Dermis blood vessel endothelial cell (primary cell): ENCODE results near the gene WNT9A. TPM values are rescaled to one million over a fixed set of nuclear protein-coding genes. Genes with fewer than 3 reads are reported as not detected.
"Not testable (repeated sequence)": the region's sequence is repeated elsewhere in the genome, so short reads cannot be mapped to it uniquely, and the experiment has no call there.

ENCODE experiments used
- DNase-seq: peaks from one replicate; pipeline ENCODE4 v3.0.0; 2010
- total RNA-seq: library from RNA; depleted of rRNA; stranded (reverse); fragments of >200 nt; gene quantifications from 2 replicates; pipeline ENCODE4 v1.2.3, GENCODE V29; 2014

The WNT9A gene
- total RNA-seq, 1 donor from 2014 or later = 2.9 TPM

DNA sequence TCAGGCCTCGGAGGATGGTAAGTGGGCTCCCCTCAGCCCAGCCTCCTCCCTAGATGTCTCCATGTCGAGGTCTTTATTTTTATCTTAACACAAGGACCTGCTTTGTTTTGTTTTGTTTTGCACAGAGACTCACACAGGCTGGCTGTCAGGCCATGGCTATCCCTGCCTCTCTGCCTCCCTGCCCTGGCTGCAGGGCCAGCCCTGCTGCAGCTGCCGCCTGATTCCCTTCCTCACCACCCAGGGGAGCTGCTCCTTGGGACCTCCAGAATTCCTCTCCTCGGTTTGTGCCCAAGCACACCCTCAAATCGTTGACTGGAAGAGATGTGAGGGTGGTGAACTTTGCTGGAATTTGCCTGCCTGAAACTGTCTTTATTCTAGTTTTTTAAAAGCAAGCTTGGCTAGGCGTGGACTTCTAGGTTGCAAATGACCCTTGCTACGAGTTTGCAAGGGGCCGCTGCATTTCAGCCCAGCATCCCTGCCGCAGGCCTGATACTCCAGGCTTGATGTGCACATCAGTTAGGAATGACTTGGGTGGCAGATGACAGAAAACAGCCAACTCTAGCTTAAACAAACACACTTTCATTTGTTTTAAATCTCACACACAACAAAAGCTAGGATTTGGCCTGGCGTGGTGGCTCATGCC lies 37.1 kb downstream of the WNT9A start:
- DNase-seq = no peak

DNA sequence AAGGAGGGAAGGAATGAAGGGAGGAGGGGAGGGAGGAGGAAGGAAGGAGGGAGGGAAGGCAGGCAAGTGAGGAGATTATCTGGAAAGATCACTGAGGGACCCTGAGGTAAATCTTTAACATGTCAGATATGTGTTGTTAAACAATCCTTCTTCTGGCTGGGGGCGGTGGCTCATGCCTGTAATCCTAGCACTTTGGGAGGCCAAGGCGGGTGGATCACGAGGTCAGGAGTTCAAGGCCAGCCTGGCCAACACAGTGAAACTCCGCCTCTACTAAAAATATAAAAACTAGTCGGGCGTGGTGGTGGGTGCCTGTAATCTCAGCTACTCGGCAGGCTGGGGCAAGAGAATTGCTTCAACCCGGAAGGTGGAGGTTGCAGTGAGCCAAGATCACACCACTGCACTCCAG lies 37.8 kb downstream of the WNT9A start:
- not testable (repeated sequence) for DNase-seq

DNA sequence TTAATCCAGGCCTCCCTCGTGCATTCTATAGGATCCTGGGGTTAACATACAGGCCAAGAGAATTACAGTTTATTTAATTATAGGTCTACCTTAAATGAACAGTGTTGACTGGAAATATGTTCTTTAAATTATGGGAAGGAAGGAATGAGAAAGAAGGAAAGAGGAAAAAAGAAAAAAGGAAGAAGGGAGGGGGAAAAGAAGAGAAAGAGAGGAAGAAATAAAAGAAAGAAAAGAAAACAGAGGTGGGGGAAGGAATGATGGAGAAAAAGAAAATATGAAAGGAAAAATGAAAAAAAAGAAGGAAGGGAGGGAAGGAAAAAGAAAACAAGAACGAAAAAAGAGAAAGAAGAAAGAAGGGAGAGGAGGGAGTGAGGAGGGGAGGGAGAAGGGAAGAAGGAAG lies 38.5 kb downstream of the WNT9A start:
- DNase-seq = no peak

DNA sequence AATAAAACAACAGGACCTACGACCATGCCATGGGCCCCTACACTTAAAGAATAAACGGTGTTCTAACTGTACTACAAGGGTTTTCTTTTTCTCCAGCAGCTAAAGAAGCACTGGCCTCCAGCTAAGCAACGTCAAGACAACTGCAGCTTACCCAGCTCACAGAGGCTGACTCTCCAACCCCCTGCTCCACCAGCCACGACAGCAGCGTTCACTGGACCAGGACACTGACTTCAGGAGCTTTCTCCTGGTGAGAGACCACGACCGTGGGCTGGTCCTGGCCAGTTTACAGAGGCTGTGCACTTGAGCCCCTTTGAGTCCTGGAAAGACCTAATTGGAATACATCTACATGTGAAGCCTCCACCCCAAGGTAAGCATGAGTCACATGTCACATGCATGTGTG lies 39.4 kb downstream of the WNT9A start:
- no peak for DNase-seq

DNA sequence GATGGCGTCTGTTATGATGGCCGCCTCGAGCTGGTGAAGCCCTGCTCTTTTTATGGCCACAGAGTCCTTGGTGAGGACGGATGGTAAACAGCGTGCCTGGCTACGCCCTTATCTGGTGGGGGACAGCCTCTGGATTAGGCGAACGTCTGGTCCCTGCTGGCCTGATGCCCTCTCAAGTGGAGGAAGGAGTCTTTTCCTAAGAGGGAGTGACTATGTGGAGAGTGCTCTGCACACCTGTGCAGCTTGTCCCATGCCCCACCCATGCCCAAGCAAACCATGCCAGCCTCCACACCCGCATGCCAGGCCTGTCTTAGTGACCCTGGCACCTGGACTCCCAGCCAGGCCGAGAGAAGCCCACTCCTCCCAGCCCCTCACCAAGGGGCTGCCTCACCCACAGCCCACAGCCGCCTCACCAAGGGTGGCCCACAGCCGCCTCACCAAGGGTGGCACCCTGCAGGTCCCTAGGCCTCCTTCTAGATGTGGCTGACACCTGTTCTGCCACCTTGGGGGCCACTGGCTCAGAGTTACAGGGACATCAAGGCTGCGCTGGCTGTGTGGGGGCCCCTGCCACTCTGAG lies 40.2 kb downstream of the WNT9A start:
- DNase-seq = no peak

DNA sequence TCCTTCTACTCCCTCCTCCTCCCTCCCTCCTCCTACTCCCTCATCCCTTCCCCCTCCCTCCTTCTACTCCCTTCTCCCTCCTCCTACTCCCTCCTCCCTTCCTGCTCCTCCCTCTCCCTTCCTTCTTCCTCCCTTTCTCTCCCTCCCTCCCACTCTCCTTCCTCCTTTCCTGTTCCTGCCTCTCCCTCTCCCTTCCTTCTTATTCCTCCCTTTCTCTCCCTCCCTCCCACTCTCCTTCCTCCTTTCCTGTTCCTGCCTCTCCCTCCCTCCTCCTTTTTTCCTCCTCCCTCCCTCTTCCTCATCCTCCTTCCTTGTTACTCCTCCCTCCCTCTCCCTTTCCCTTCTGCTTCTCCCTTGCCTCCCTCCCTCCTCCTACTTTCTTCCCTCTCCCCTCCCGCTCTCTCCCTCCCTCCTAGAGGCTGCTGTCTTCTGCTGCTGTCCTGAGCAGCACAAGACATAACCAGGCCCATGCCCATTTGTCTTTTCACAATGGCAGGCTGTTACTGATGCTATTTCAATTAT lies 41.1 kb downstream of the WNT9A start:
- no peak for DNase-seq

DNA sequence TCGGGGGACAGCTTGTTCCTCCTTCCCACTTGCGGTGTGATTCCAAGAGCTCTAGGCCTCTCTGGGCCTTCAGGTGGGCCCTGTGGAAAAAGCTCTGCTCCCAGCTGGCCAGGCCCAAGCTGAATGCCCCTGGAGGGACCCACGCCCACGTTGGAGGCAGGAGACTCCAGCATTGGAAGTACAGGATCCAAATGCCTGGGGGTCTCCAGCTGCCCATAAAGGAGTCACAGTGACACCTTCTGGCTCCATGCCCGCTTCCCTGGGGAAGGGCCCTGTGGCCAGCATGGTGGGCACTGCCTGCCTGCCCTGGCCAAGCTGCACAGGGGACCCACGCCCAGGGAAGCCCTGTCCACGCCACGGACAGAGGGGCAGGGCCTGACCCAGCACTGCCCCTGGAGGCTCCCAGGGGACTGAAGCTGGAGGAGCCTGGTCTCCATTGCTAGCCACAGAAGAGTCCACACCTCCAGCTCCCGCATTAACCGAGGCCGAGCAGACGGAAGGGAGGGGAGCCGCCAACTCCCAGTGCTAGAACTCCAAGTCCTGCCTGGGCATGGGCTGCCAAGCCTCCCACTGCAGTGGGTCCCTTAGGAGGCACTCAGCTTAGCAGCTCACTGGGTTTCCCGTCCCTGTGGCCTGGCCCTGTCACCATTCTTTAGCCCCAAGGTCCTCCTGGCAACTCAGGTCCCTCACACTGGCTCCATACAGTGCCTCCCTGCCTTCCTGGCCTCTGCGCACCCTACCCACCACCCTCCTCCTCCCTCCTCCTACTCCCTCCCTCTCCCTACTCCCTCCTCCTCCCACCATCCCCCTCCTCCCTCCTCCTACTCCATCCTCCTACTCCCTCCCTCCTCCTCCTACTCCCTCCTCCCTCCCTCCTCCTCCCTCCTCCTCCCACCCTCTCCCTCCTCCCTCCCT lies 41.9 kb downstream of the WNT9A start:
- no peak for DNase-seq

DNA sequence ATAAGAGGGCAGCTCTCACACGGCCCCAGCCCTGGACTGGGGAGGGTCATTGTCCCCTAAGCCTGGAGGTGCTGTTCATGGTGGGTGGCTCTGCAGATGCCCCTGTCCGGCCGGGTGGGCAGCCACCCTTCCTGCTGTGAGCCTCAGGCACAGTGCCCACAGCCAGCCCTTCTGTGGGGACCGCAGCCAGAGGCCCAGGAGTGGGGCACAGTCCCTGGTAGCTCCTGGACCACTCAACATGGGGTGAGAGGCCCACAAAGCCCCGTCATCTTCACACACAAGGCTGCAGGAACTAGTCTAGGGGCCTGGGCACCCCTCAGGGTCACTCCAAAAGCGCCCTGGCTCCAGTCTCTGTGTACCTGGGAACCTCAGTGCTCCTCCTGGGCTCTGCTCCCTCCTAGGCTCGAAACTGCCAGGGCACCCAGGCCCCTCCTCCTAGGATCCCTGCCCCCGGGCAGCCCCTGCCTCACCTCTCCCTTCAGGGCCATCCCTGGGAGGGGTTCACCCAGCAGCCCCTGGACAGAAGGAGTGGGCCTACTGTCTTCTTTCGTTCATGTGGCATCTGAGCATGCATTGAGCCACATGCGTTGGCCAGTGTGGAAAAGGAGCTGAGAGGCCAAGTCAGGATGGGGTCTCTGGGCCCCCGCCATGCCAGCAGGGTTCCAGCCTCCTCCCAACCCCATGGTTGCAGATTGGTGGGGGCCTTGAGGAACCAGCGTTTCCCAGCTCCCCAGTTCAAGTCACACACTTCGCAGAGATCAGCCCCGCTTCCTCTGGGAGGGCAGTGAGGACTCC lies 43.0 kb downstream of the WNT9A start:
- no peak for DNase-seq

DNA sequence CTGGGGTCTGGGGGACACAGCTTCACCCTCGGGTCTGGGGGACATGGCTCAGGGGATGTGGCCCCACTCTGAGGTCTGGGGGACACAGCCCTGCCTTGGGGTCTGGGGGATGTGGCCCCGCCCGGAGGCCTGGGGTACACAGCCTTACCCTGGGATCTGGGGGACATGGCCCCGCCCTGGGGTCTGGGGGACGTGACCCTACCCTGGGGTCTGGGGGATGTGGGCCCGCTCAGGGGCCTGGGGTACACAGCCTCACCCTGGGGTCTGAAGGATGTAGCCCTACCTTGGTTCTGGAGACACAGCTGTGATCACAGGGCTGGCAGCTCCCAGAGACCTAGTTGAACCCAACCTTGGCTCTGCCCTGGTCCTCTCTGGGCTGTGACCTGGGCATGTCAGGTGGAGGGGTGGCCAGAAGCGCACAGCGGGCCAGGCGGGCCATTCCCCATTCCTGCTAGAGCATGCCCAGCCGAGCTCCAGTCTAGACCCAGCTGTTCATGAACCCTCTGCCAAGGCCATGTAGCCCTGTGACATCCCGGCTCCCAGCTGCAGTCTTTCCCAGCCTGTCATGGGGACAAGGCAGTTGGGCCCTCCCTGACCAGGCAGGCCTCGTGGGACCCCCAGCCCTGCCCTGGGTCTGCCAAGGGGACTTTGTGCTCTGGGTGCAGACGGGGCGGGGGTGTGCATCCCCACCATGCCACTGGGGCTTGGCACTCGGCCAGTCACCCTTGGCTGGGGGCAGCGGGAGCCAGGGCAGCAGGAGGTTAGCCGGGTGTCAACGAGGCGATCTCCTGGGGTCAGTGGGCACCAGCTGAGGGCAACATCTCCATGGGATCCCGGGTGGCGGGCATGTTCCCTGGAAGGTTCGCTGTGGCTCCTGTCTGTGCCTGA lies 43.9 kb downstream of the WNT9A start:
- no peak for DNase-seq

DNA sequence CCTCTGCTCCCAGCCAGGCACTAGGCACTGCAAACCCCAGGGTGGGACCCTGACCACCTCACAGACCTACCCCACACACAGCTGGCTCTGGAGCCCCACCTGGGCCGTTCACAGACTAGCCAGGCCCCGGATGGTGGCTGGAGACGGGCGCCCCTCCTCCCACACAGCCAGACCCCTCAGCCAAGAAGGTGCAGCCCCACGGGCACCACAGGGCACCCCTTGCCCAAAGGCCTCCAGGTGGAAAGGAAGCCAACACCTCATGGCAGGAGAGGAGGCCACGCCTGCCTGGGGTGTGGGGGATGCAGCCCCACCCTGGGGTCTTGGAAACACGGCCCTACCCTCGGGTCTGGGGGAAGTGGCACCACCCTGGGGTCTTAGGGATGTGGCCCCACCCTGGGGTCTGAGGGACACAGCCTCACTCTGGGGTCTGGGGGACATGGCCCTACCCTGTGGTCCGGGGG lies 44.6 kb downstream of the WNT9A start:
- no peak for DNase-seq

DNA sequence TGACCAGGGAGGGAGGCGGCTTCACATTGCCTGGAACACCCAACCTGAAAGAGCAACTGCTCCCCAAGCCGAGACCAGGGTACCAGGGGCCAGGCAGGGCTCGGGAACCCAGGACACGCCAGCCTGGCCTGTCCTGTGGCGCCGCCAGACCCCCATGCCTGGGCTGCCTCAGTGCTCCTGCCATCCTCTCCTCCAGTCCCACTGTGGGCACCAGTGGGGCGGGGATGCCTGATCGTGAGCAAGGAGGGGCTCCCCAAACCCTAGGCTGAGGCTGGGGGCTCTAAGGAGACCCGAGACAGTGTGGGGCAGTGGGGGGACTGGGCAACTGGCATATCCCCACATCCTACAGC lies 45.1 kb downstream of the WNT9A start:
- DNase-seq = no peak

DNA sequence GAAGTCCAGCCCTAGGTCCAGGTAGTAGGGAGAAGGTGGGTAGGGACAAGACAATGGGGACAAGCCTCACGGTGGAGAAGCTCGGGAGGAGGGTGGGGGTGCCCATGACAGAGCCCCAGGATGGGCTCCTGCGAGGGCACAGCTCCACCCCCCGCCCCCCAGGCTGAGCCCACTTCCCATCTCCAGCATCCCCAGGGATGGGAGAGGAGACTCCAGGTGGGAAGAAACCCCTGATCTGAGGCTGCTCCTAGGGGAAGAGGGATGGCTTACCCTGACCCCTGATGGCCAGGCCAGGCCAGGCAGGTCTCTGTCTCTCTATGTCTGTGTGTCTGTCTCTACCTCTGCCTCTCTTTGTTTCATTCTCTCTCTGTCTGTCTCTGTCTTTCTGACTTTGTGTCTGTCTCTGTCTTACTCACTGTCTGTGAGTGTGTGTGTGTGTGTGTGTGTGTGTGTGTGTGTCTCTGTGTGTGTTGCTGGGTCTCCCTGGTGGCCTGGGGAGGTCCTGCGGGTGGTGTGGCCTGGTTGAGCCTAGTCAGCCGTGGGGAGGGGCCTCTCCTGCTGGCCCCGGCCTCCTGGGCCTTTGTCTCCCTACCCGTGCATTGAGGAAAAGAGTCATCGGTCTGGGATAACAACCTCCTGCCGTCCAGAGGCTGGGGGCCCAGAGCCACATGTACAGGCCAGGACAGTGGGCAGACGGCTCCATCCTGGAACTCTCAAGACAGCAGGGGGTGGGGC lies 45.7 kb downstream of the WNT9A start:
- DNase-seq = peak; percentile 26

DNA sequence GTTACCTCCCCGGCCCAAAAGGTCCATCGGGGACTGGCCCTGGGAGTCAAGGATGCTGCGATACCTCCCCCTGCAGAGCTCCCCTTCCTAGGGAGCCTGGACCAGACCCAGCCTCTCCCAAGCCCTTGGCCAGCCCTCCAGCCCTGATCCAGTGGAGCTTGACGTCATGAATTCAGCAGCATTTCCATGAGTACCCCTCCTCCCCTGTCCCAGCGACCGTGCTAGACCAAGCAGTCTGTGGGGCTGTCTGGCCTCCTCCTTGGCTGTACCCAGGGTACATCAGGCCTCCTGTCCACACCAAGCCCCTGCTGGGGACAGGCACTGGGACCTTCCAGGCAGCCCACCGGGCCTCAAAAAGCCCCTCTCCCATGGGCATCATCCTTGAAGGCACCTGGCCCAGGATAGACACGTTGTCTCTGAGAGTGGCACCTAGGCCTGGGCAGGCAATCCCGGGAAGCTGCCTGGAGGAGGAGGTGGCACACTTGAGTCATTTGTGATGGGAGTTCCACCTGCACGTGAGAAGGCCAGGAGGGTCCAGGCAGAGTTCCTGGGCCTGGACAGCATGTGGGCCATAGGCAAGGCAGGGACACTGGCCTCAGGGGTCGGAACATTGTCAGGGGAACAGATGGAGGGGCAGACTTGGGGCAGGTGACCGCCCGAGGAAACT lies 46.4 kb downstream of the WNT9A start:
- no peak for DNase-seq

DNA sequence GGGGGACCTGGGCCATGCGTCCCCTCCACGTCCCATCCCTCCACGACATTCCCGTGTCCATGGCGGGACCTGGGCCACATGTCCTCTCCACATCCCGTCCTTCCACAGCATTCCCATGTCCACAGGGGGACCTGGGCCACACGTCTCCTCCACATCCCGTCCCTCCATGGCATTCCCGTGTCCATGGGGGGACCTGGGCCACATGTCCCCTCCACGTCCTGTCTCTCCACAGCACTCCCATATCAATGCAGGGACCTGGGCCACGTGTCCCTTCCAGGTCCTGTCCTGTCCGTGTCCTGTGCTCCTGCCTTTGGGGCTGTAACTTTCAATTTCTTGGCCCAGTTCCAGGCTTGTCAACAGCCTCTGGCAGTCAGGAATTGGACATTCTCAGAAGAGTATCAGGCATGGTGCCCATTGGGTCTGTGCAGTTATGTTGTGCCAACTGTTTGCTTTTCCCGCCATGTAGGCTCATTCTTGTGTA lies 47.1 kb downstream of the WNT9A start:
- no peak for DNase-seq

DNA sequence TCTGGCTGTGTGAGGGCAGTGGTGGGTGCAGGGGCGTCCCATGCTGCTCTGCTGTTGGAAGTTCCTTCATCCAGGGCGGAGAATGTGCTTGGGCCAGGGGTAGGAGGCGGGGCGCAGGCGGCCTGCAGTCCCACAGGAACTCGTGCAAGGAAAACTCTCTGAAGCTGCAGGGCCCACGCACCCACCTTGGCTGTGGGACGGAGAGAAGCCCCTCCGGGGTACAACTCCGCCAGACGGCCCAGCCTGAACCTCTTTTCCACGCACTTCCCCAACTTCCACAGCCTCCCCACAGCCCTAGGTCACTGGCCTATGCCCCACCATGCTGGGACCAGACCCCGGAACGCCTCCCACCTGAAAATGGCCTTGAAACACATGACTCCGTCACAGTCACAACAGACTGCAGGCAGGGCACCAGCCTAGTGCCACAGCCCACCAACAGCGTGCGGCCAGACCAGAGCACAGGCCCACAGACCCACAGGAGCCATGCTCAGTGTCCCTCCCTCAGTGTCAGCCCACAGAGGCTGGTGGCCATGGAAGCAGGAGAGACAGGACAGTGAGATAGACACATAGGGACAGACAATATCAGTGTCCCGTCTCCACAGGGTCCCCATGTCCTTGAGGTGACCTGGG lies 47.8 kb downstream of the WNT9A start:
- DNase-seq = no peak

DNA sequence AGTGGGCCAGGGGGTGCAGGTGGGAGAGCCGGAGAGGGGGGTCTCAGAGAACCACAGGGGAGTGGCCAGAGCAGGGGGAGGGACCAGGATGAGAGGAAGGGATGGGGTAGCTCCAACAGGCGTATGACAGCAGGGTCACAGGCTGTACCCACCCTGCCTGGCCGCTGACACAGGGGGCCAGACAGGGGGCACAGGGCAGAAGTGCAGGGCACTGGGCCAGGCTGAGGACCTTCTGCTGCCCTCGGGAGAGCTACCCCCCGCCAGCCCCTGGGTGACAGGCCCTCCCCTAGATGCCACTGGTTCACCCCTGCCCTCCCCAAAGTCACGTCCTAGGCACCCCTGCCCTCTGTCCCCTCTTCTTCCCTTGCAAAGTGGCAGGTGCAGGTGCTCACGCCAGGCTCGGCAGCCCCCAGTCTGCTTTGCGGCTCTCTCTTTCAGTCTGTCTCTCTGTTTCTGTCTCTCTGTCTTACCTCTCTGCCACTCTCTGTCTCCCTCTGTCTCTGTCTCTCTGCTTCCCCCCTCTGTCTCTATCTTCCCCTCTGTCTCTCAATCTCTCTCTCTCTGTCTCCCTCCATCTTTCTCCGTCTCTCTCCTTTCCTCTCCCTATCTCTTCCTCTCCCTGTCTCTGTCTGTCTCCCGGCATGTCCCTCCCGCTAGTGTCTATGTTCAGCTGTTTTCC lies 48.5 kb downstream of the WNT9A start:
- DNase-seq = no peak

DNA sequence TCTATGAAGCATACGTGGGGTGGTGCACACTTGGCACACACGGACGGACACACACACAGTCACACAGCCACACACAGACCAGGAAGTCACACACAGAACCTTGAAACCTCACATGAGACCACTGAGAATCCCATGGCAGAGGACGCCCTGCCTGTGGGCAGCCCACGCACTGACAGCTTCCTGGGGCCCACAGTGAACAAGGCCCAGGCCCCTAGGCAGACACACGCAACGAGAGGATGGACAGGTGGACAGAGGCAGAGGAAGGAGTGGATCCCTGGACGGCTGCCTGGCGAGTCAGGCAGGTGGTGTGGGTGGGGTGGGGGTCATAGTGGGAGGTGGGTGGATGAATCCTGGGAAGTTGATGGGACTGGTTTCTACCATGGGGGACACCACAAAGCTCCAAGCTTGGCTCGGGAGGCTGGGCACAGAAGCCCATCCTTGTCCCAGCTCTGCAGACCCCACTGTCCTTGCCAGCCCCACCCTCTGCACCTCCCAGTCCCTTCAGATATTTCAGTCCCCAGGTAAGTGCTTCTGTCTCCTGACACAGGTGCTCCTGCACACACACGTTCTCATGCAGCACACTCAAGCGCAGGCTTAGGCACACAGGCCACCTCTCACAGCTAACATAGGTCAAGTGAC lies 49.1 kb downstream of the WNT9A start:
- DNase-seq = no peak

DNA sequence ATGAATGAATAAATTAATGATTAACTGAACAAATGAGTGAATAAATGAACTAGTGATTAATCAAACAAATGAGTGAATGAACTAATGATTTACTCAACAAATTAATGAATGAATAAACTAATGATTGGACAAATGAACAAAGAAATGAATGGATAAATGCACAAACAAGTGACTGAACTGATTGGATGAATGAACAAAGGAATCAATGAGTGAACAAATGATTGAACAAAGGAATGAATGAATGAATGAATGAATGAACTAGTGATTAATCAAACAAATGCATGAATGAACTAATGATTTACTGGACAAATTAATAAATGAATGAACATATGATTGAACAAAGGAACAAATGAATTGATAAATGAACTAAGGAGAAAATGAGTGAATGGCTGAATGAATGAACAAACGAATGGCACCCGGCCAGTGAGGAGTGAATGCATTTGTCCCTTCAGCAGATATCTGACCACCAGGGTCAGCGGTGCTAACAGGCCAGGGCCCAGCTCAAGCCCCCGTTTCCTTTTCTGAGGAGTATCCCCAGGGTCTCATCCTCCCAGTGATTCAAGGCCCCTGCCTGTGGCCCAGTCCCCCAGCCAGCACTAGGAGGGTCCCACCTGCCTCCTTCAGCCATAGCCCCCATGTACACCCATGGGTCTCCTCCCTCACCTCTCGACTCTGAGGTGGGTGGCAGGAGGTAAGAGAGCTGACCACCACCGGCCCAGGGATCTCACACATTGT lies 49.9 kb downstream of the WNT9A start:
- no peak for DNase-seq
